Smooth muscle cell (in vitro differentiated cells): ENCODE measurements around the gene CAPN2. TPM values are rescaled to one million over a fixed set of nuclear protein-coding genes. Genes with fewer than 3 reads are reported as not detected.

Experiments used
- DNase-seq: peaks from one replicate; lab custom pipeline; 2025; ENCODE audit not compliant: unreplicated experiment; lab: John Stamatoyannopoulos, UW
- H2AFZ ChIP-seq: fragments of 200-600 bp; sonication (generic); 2 replicates; pipeline ENCODE4 v1.6.0; 2016; ENCODE audit warnings: antibody characterized with exemption, low read depth, mild to moderate bottlenecking
- H3F3A ChIP-seq: fragments of 200-600 bp; sonication (generic); 2 replicates; pipeline ENCODE4 v1.6.0; 2017; ENCODE audit warnings: antibody characterized with exemption, low read depth
- H3K27ac ChIP-seq: fragments of 200-600 bp; sonication (generic); 2 replicates; pipeline ENCODE4 v1.5.1; 2016; ENCODE audit warnings: low read depth, mild to moderate bottlenecking
- H3K27me3 ChIP-seq: fragments of 200-600 bp; sonication (generic); 2 replicates; pipeline ENCODE4 v1.6.1; 2016; ENCODE audit warnings: low read depth, mild to moderate bottlenecking
- H3K36me3 ChIP-seq: fragments of 200-600 bp; sonication (generic); 2 replicates; pipeline ENCODE4 v1.5.1; 2016; ENCODE audit warnings: low read depth
- H3K4me1 ChIP-seq: fragments of 200-600 bp; sonication (generic); 2 replicates; pipeline ENCODE4 v1.5.1; 2016; ENCODE audit warnings: low read depth
- H3K4me2 ChIP-seq: fragments of 200-600 bp; sonication (generic); 2 replicates; pipeline ENCODE4 v1.6.0; 2016; ENCODE audit warnings: mild to moderate bottlenecking
- H3K4me3 ChIP-seq: fragments of 200-600 bp; sonication (generic); 2 replicates; pipeline ENCODE4 v1.5.1; 2016; ENCODE audit warnings: mild to moderate bottlenecking
- H3K79me2 ChIP-seq: fragments of 200-600 bp; sonication (generic); 2 replicates; pipeline ENCODE4 v1.6.0; 2016; ENCODE audit warnings: low read depth, mild to moderate bottlenecking
- H3K9ac ChIP-seq: fragments of 200-600 bp; sonication (generic); 2 replicates; pipeline ENCODE4 v1.6.0; 2016; ENCODE audit warnings: low read depth
- H3K9me3 ChIP-seq: fragments of 200-600 bp; sonication (generic); replicated peaks from 2 replicates; pipeline ENCODE4 v1.5.1; 2016; ENCODE audit warnings: low read depth
- H4K20me1 ChIP-seq: fragments of 200-600 bp; sonication (generic); 2 replicates; pipeline ENCODE4 v1.6.0; 2016; ENCODE audit warnings: low read depth
- CTCF ChIP-seq: fragments of 200-600 bp; sonication (generic); IDR thresholded peaks from 2 replicates; pipeline ENCODE4 v1.5.1; 2017; ENCODE audit warnings: borderline replicate concordance, mild to moderate bottlenecking, antibody characterized with exemption; ENCODE audit not compliant: insufficient read depth, poor library complexity, severe bottlenecking
- WGBS: methylation state at CpG from one replicate; pipeline ENCODE4 v1.1.7; 2016; ENCODE audit warnings: low lambda C conversion rate; 5-methylcytosine and 5-hydroxymethylcytosine counted together
- polyA plus RNA-seq: library from polyadenylated mRNA; unstranded; fragments of >200 nt; fragmentation: Nextera tagmentation; extraction: Ambion mirVana; gene quantifications from 2 replicates; pipeline ENCODE4 v1.2.1, GENCODE V29; 2016
- total RNA-seq: library from RNA; depleted of rRNA; stranded (reverse); fragments of >200 nt; gene quantifications from 2 replicates; pipeline ENCODE4 v1.2.3, GENCODE V29; 2014

CAPN2 gene
- total and polyA plus RNA-seq, 2 experiments from 2014 or later = 182 to 229 TPM

GRCh38 chr1:223748773-223749733 is 36.7 kb downstream of the CAPN2 start:
- WGBS = 10% methylated on average over 59 of the region's 61 CpGs
- DNase-seq = peak; percentile 65
- Histone ChIP-seq H3K9ac (no peak overlapping the region), H3K9me3 (no peaks in the 10 kb centered on the region), H3K4me2 (peak overlapping the region; percentile 85), H3K36me3 (peaks cover 25% of the 10 kb centered on the region), H3F3A (peaks cover 18% of the 10 kb centered on the region), H3K27ac (peak overlapping the region; percentile 86), H3K4me1 (peaks cover 4% of the 10 kb centered on the region), H4K20me1 (peaks cover 8% of the 10 kb centered on the region), H3K27me3 (no peaks in the 10 kb centered on the region), H3K79me2 (no peaks in the 10 kb centered on the region), H3K4me3 (peak overlapping the region; percentile 51), H2AFZ (no peak overlapping the region)
- TF ChIP-seq CTCF = peak; percentile 98

- Histone ChIP-seq H3K36me3 (peaks cover 25% of the 10 kb centered on the region), H3K9ac (no peak overlapping the region), H3K9me3 (no peaks in the 10 kb centered on the region), H3K27me3 (no peaks in the 10 kb centered on the region), H4K20me1 (peaks cover 8% of the 10 kb centered on the region), H3K4me1 (peaks cover 4% of the 10 kb centered on the region), H3F3A (peaks cover 12% of the 10 kb centered on the region), H3K27ac (no peak overlapping the region), H3K4me2 (no peak overlapping the region), H2AFZ (no peak overlapping the region), H3K79me2 (no peaks in the 10 kb centered on the region), H3K4me3 (no peak overlapping the region)
- 92% methylated on average over 13 of the region's 13 CpGs for WGBS
- no peak for DNase-seq
- no peak for TF ChIP-seq CTCF
Observed at GRCh38 chr1:223750730-223751570, 38.6 kb downstream of the CAPN2 start.

GRCh38 chr1:223751696-223752095 is 39.4 kb downstream of the CAPN2 start:
- Histone ChIP-seq H3K9me3 (no peaks in the 10 kb centered on the region), H3K27me3 (no peaks in the 10 kb centered on the region), H3K4me3 (no peak overlapping the region), H3K4me1 (peaks cover 4% of the 10 kb centered on the region), H3K4me2 (no peak overlapping the region), H3K27ac (no peak overlapping the region), H3K36me3 (peaks cover 25% of the 10 kb centered on the region), H3K79me2 (no peaks in the 10 kb centered on the region), H3F3A (peaks cover 9% of the 10 kb centered on the region), H3K9ac (no peak overlapping the region), H2AFZ (no peak overlapping the region), H4K20me1 (peaks cover 8% of the 10 kb centered on the region)
- no peak for TF ChIP-seq CTCF
- 94% methylated on average over 4 of the region's 4 CpGs for WGBS
- no peak for DNase-seq
